Measurements from ENCODE around the gene SPOCK1. TPM values are rescaled to one million over a fixed set of nuclear protein-coding genes. Genes with fewer than 3 reads are reported as not detected.

The SPOCK1 gene
- total RNA-seq, 2 experiments from 2014 or later, result not detected

- Mint-ChIP-seq H3K4me3 (no peak overlapping the region), H3K27ac (no peak overlapping the region), H3K9me3 (no peaks in the 10 kb centered on the region), H3K36me3 (no peaks in the 10 kb centered on the region), H3K4me1 (no peaks in the 10 kb centered on the region), H3K27me3 (peaks cover 7% of the 10 kb centered on the region)
- POLR2A ChIA-PET, result no interaction called here
- DNase-seq (no peak), ATAC-seq (ENCODE audit: low read depth) (no peak)
These were observed 211.6 kb downstream of the SPOCK1 start for GRCh38 chr5:137287569-137287968.

- Mint-ChIP-seq H3K36me3 (no peaks in the 10 kb centered on the region), H3K27ac (no peak overlapping the region), H3K9me3 (no peaks in the 10 kb centered on the region), H3K4me3 (no peak overlapping the region), H3K4me1 (no peaks in the 10 kb centered on the region), H3K27me3 (peaks cover 7% of the 10 kb centered on the region)
- no peak for DNase-seq
- POLR2A ChIA-PET, result no interaction called here
- no peak for ATAC-seq (ENCODE audit: low read depth)
These were observed 213.0 kb downstream of the SPOCK1 start for GRCh38 chr5:137286025-137286610.

GRCh38 chr5:137283801-137284200 lies 215.3 kb downstream of the SPOCK1 start:
- DNase-seq (no peak), ATAC-seq (ENCODE audit: low read depth) (no peak)
- no peaks in the 10 kb centered on the region for H3K4me1 Mint-ChIP-seq
- H3K27me3 Mint-ChIP-seq, result peaks cover 6% of the 10 kb centered on the region
- POLR2A ChIA-PET, result no interaction called here
- no peaks in the 10 kb centered on the region for H3K9me3 Mint-ChIP-seq
- H3K27ac Mint-ChIP-seq, result no peak overlapping the region
- no peaks in the 10 kb centered on the region for H3K36me3 Mint-ChIP-seq
- no peak overlapping the region for H3K4me3 Mint-ChIP-seq

DNA sequence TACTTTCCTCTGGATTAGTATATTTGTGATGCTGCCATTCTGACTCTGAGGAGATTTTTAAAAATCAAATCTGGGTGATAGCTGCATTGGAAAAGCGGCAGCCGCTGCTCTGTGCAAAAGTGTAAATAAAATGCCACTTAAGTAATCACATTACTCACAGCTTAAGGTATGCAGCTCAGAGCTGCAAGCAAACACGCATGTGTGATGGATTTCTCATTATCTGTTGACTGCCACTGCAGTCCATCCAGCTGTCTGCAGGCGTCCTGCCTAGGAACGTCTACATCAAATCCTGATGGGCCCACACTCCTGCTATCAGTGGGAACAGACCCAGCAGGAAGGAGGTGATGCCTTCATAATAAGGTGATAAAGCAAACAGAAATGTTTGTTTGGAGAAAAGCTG lies 216.9 kb downstream of the SPOCK1 start:
- Mint-ChIP-seq H3K27me3 (peaks cover 4% of the 10 kb centered on the region), H3K4me1 (no peaks in the 10 kb centered on the region), H3K36me3 (no peaks in the 10 kb centered on the region), H3K4me3 (no peak overlapping the region), H3K27ac (no peak overlapping the region), H3K9me3 (no peaks in the 10 kb centered on the region)
- DNase-seq (no peak), ATAC-seq (ENCODE audit: low read depth) (no peak)
- POLR2A ChIA-PET, result no interaction called here

GRCh38 chr5:137281201-137281600 lies 217.9 kb downstream of the SPOCK1 start:
- H3K9me3 Mint-ChIP-seq, result no peaks in the 10 kb centered on the region
- no peaks in the 10 kb centered on the region for H3K4me1 Mint-ChIP-seq
- H3K4me3 Mint-ChIP-seq, result no peak overlapping the region
- no peak overlapping the region for H3K27ac Mint-ChIP-seq
- POLR2A ChIA-PET, result no interaction called here
- no peak for ATAC-seq (ENCODE audit: low read depth)
- H3K36me3 Mint-ChIP-seq, result no peaks in the 10 kb centered on the region
- DNase-seq, result no peak
- H3K27me3 Mint-ChIP-seq, result peaks cover 2% of the 10 kb centered on the region

DNA sequence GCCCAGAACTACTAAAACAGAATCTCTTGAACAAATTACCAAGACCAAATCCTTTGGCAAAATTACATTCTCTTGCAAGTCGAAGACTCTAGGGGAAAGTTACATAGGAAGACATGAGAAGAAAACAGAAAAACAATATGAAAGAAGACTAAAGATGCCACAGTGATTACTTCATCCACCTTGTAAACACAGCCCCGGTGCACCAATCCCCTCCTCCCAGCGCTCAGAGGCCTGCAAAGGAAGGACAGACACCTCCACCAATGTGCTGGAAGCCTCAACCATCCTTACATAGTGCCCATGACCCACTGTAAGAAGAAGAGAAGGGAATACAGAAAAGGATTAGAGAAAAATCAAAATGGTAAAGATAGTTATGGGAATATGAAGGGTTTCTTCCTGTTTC lies 218.5 kb downstream of the SPOCK1 start:
- no peaks in the 10 kb centered on the region for H3K4me1 Mint-ChIP-seq
- DNase-seq, result no peak
- no peak overlapping the region for H3K4me3 Mint-ChIP-seq
- no peaks in the 10 kb centered on the region for H3K9me3 Mint-ChIP-seq
- H3K36me3 Mint-ChIP-seq, result no peaks in the 10 kb centered on the region
- ATAC-seq (ENCODE audit: low read depth), result no peak
- H3K27me3 Mint-ChIP-seq, result peaks cover 2% of the 10 kb centered on the region
- H3K27ac Mint-ChIP-seq, result no peak overlapping the region
- POLR2A ChIA-PET, result no interaction called here

GRCh38 chr5:137279521-137280231 lies 219.4 kb downstream of the SPOCK1 start:
- no peak for DNase-seq
- H3K4me1 Mint-ChIP-seq, result no peaks in the 10 kb centered on the region
- H3K9me3 Mint-ChIP-seq, result no peaks in the 10 kb centered on the region
- no peak for ATAC-seq (ENCODE audit: low read depth)
- H3K27ac Mint-ChIP-seq, result no peak overlapping the region
- peaks cover 2% of the 10 kb centered on the region for H3K27me3 Mint-ChIP-seq
- H3K36me3 Mint-ChIP-seq, result no peaks in the 10 kb centered on the region
- POLR2A ChIA-PET, result no interaction called here
- H3K4me3 Mint-ChIP-seq, result no peak overlapping the region

GRCh38 chr5:137278476-137278875 lies 220.7 kb downstream of the SPOCK1 start:
- Mint-ChIP-seq H3K4me3 (no peak overlapping the region), H3K27ac (no peak overlapping the region), H3K9me3 (no peaks in the 10 kb centered on the region), H3K36me3 (no peaks in the 10 kb centered on the region), H3K4me1 (no peaks in the 10 kb centered on the region), H3K27me3 (peaks cover 2% of the 10 kb centered on the region)
- ATAC-seq (ENCODE audit: low read depth) (no peak), DNase-seq (no peak)
- POLR2A ChIA-PET, result no interaction called here

- peaks cover 5% of the 10 kb centered on the region for H3K27me3 Mint-ChIP-seq
These were observed 224.0 kb downstream of the SPOCK1 start for GRCh38 chr5:137275083-137275482.

GRCh38 chr5:137273511-137273910 lies 225.6 kb downstream of the SPOCK1 start:
- Mint-ChIP-seq H3K27me3 (peaks cover 5% of the 10 kb centered on the region), H3K4me3 (no peak overlapping the region), H3K9me3 (no peaks in the 10 kb centered on the region), H3K4me1 (no peaks in the 10 kb centered on the region), H3K27ac (no peak overlapping the region), H3K36me3 (no peaks in the 10 kb centered on the region)
- no peak for DNase-seq
- no peak for ATAC-seq (ENCODE audit: low read depth)
- POLR2A ChIA-PET, result no interaction called here

More at GRCh38 chr5:137275083-137275482, 224.0 kb downstream of the SPOCK1 start:
- H3K4me3 Mint-ChIP-seq, result no peak overlapping the region
- POLR2A ChIA-PET, result no interaction called here
- no peaks in the 10 kb centered on the region for H3K4me1 Mint-ChIP-seq
- no peak overlapping the region for H3K27ac Mint-ChIP-seq
- ATAC-seq (ENCODE audit: low read depth) (no peak), DNase-seq (no peak)
- H3K9me3 Mint-ChIP-seq, result no peaks in the 10 kb centered on the region
- H3K36me3 Mint-ChIP-seq, result no peaks in the 10 kb centered on the region

GRCh38 chr5:137272831-137273230 lies 226.3 kb downstream of the SPOCK1 start:
- no peak overlapping the region for H3K27ac Mint-ChIP-seq
- H3K4me3 Mint-ChIP-seq, result no peak overlapping the region
- POLR2A ChIA-PET, result no interaction called here
- DNase-seq (no peak), ATAC-seq (ENCODE audit: low read depth) (no peak)
- H3K9me3 Mint-ChIP-seq, result no peaks in the 10 kb centered on the region
- no peaks in the 10 kb centered on the region for H3K4me1 Mint-ChIP-seq
- peaks cover 7% of the 10 kb centered on the region for H3K27me3 Mint-ChIP-seq
- no peaks in the 10 kb centered on the region for H3K36me3 Mint-ChIP-seq

GRCh38 chr5:137269946-137270345 lies 229.2 kb downstream of the SPOCK1 start:
- H3K9me3 Mint-ChIP-seq, result no peaks in the 10 kb centered on the region
- H3K4me1 Mint-ChIP-seq, result no peaks in the 10 kb centered on the region
- DNase-seq, result no peak
- no peaks in the 10 kb centered on the region for H3K36me3 Mint-ChIP-seq
- ATAC-seq (ENCODE audit: low read depth), result no peak
- POLR2A ChIA-PET, result no interaction called here
- peaks cover 11% of the 10 kb centered on the region for H3K27me3 Mint-ChIP-seq
- no peak overlapping the region for H3K27ac Mint-ChIP-seq
- no peak overlapping the region for H3K4me3 Mint-ChIP-seq

DNA sequence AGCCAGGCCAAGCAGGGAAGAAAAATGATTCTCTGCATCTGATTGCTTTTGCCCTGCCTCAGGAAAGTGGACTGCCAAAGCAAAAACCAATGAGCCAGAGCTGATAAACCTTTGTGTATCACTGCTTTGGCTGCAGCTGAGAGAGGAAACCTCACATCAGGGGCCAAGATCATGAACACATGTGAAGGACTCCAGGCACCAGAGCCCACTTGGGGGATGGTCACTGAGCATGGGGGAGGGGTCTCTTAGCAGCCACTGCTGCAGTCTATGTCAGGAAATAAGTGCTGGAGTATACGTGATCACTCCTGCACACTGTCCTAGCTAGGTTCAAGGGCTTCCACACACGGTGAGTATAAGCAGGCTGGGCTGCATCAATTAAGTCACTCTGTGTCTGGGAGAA lies 229.9 kb downstream of the SPOCK1 start:
- H3K36me3 Mint-ChIP-seq, result no peaks in the 10 kb centered on the region
- no peaks in the 10 kb centered on the region for H3K4me1 Mint-ChIP-seq
- H3K27me3 Mint-ChIP-seq, result peaks cover 11% of the 10 kb centered on the region
- no peak overlapping the region for H3K4me3 Mint-ChIP-seq
- H3K27ac Mint-ChIP-seq, result no peak overlapping the region
- ATAC-seq (ENCODE audit: low read depth) (no peak), DNase-seq (no peak)
- POLR2A ChIA-PET, result no interaction called here
- no peaks in the 10 kb centered on the region for H3K9me3 Mint-ChIP-seq

DNA sequence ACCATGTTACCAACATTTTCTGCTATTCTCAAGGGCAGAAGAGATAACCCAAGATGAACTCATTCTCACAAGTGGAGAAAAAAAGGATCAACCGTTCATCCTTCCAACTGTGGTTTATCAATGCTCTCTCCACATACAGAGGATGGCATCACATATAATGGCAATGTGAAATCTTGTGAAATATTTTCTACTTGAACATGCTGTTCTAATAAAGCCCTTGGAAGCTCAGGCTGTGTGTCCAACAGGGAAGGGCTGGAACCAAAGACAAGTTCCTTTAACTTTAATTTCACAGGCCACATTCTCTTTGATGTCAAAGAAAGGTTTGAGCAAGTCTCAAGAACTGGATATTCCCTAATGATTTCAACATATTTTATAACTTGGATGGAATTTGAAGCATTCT lies 230.5 kb downstream of the SPOCK1 start:
- Mint-ChIP-seq H3K27ac (no peak overlapping the region), H3K4me3 (no peak overlapping the region), H3K4me1 (no peaks in the 10 kb centered on the region), H3K9me3 (no peaks in the 10 kb centered on the region), H3K27me3 (peaks cover 11% of the 10 kb centered on the region), H3K36me3 (no peaks in the 10 kb centered on the region)
- no peak for ATAC-seq (ENCODE audit: low read depth)
- DNase-seq, result no peak
- POLR2A ChIA-PET, result no interaction called here
